Measurements from ENCODE around the gene CFB.

The CFB gene

GRCh38 chr6:31965700-31966099, 19.8 kb downstream of the CFB start:
- Histone ChIP-seq H3K4me1 (ENCODE audit: control extremely low read depth in 1 of 4, control insufficient read depth in 4 of 4, insufficient read depth in 4 of 4, low read length in 3 of 4) (peaks cover 0 to 5% (median 4%) of the 10 kb centered on the region in 4 experiments), H3K4me3 (ENCODE audit: control insufficient read depth in 1 of 7, extremely low read depth in 1 of 7, insufficient read depth in 4 of 7, low read depth in 2 of 7, low read length in 6 of 7) (no peak overlapping the region), H3K27ac (ENCODE audit: insufficient read depth in 1 of 2, low read depth in 1 of 2, low read length in 2 of 2, poor library complexity in 1 of 2, severe bottlenecking in 2 of 2) (no peak overlapping the region), H3K9me3 (ENCODE audit: control extremely low read depth in 1 of 5, control insufficient read depth in 4 of 5, insufficient read depth in 2 of 5, low read depth in 1 of 5, low read length in 4 of 5) (no peaks in the 10 kb centered on the region), H3K27me3 (replicated peaks in 2 of 5; ENCODE audit: control insufficient read depth in 4 of 5, insufficient read depth in 5 of 5, low read length in 4 of 5) (no peaks in the 10 kb centered on the region), H3K36me3 (ENCODE audit: control insufficient read depth in 4 of 4, insufficient read depth in 4 of 4, low read length in 3 of 4) (peaks cover 19 to 96% (median 84%) of the 10 kb centered on the region in 4 experiments)
- CTCF ChIA-PET = interaction anchor here (2.4 kb wide), 1 partner anchor 14 kb away, joined by 7 read pairs; no protein-coding TSS in a partner anchor
- 97% methylated on average over 13 of the region's 13 CpGs for WGBS (ENCODE audit: insufficient coverage)
- no peak for DNase-seq
- POLR2A ChIA-PET = no interaction called here

GRCh38 chr6:31966506-31966905, 20.6 kb downstream of the CFB start:
- Histone ChIP-seq H3K4me1 (ENCODE audit: control extremely low read depth in 1 of 4, control insufficient read depth in 4 of 4, insufficient read depth in 4 of 4, low read length in 3 of 4) (peaks cover 1 to 13% (median 12%) of the 10 kb centered on the region in 4 experiments), H3K4me3 (ENCODE audit: control insufficient read depth in 1 of 7, extremely low read depth in 1 of 7, insufficient read depth in 4 of 7, low read depth in 2 of 7, low read length in 6 of 7) (no peak overlapping the region), H3K27ac (ENCODE audit: insufficient read depth in 1 of 2, low read depth in 1 of 2, low read length in 2 of 2, poor library complexity in 1 of 2, severe bottlenecking in 2 of 2) (no peak overlapping the region), H3K27me3 (replicated peaks in 2 of 5; ENCODE audit: control insufficient read depth in 4 of 5, insufficient read depth in 5 of 5, low read length in 4 of 5) (no peaks in the 10 kb centered on the region), H3K9me3 (ENCODE audit: control extremely low read depth in 1 of 5, control insufficient read depth in 4 of 5, insufficient read depth in 2 of 5, low read depth in 1 of 5, low read length in 4 of 5) (no peaks in the 10 kb centered on the region), H3K36me3 (ENCODE audit: control insufficient read depth in 4 of 4, insufficient read depth in 4 of 4, low read length in 3 of 4) (peaks cover 18 to 90% (median 76%) of the 10 kb centered on the region in 4 experiments)
- 100% methylated on average over 4 of the region's 7 CpGs for WGBS (ENCODE audit: insufficient coverage)
- POLR2A ChIA-PET = no interaction called here
- CTCF ChIA-PET = interaction anchor here (2.4 kb wide), 1 partner anchor 14 kb away, joined by 7 read pairs; no protein-coding TSS in a partner anchor
- DNase-seq = no peak

- ChIA-PET CTCF (no interaction called here), POLR2A (interaction anchor here (0.6 kb wide), 1 partner anchor 244 kb away, joined by 3 read pairs; the partner anchor contains the start of gene MPIG6B)
- H3K4me1 ChIP-seq (ENCODE audit: control extremely low read depth in 1 of 4, control insufficient read depth in 4 of 4, insufficient read depth in 4 of 4, low read length in 3 of 4) = peaks cover 3 to 15% (median 14%) of the 10 kb centered on the region in 4 experiments
- H3K36me3 ChIP-seq (ENCODE audit: control insufficient read depth in 4 of 4, insufficient read depth in 4 of 4, low read length in 3 of 4) = peaks cover 16 to 83% (median 68%) of the 10 kb centered on the region in 4 experiments
- H3K9me3 ChIP-seq (ENCODE audit: control extremely low read depth in 1 of 5, control insufficient read depth in 4 of 5, insufficient read depth in 2 of 5, low read depth in 1 of 5, low read length in 4 of 5) = no peaks in the 10 kb centered on the region
- H3K4me3 ChIP-seq (ENCODE audit: control insufficient read depth in 1 of 7, extremely low read depth in 1 of 7, insufficient read depth in 4 of 7, low read depth in 2 of 7, low read length in 6 of 7) = no peak overlapping the region
- DNase-seq = no peak
- no peak overlapping the region for H3K27ac ChIP-seq (ENCODE audit: insufficient read depth in 1 of 2, low read depth in 1 of 2, low read length in 2 of 2, poor library complexity in 1 of 2, severe bottlenecking in 2 of 2)
- no peaks in the 10 kb centered on the region for H3K27me3 ChIP-seq (replicated peaks in 2 of 5; ENCODE audit: control insufficient read depth in 4 of 5, insufficient read depth in 5 of 5, low read length in 4 of 5)
- 95% methylated on average over 10 of the region's 10 CpGs for WGBS (ENCODE audit: insufficient coverage)
Observed at GRCh38 chr6:31966997-31967925, 21.4 kb downstream of the CFB start.

- CTCF ChIA-PET = no interaction called here
Observed at GRCh38 chr6:31967926-31968320, 22.0 kb downstream of the CFB start.

GRCh38 chr6:31968326-31968725, 22.4 kb downstream of the CFB start:
- CTCF ChIA-PET = no interaction called here
- Histone ChIP-seq H3K4me1 (ENCODE audit: control extremely low read depth in 1 of 4, control insufficient read depth in 4 of 4, insufficient read depth in 4 of 4, low read length in 3 of 4) (peaks cover 3 to 24% (median 23%) of the 10 kb centered on the region in 4 experiments), H3K9me3 (ENCODE audit: control extremely low read depth in 1 of 5, control insufficient read depth in 4 of 5, insufficient read depth in 2 of 5, low read depth in 1 of 5, low read length in 4 of 5) (no peaks in the 10 kb centered on the region), H3K4me3 (ENCODE audit: control insufficient read depth in 1 of 7, extremely low read depth in 1 of 7, insufficient read depth in 4 of 7, low read depth in 2 of 7, low read length in 6 of 7) (no peak overlapping the region), H3K36me3 (ENCODE audit: control insufficient read depth in 4 of 4, insufficient read depth in 4 of 4, low read length in 3 of 4) (peaks cover 15 to 72% (median 60%) of the 10 kb centered on the region in 4 experiments), H3K27me3 (replicated peaks in 2 of 5; ENCODE audit: control insufficient read depth in 4 of 5, insufficient read depth in 5 of 5, low read length in 4 of 5) (no peaks in the 10 kb centered on the region), H3K27ac (ENCODE audit: insufficient read depth in 1 of 2, low read depth in 1 of 2, low read length in 2 of 2, poor library complexity in 1 of 2, severe bottlenecking in 2 of 2) (no peak overlapping the region)
- DNase-seq = no peak
- WGBS (ENCODE audit: insufficient coverage) = 95% methylated on average over 4 of the region's 11 CpGs
- POLR2A ChIA-PET = no interaction called here

More at GRCh38 chr6:31967926-31968320, 22.0 kb downstream of the CFB start:
- Histone ChIP-seq H3K27ac (ENCODE audit: insufficient read depth in 1 of 2, low read depth in 1 of 2, low read length in 2 of 2, poor library complexity in 1 of 2, severe bottlenecking in 2 of 2) (no peak overlapping the region), H3K4me1 (ENCODE audit: control extremely low read depth in 1 of 4, control insufficient read depth in 4 of 4, insufficient read depth in 4 of 4, low read length in 3 of 4) (peaks cover 3 to 20% (median 19%) of the 10 kb centered on the region in 4 experiments), H3K36me3 (ENCODE audit: control insufficient read depth in 4 of 4, insufficient read depth in 4 of 4, low read length in 3 of 4) (peaks cover 16 to 76% (median 64%) of the 10 kb centered on the region in 4 experiments), H3K9me3 (ENCODE audit: control extremely low read depth in 1 of 5, control insufficient read depth in 4 of 5, insufficient read depth in 2 of 5, low read depth in 1 of 5, low read length in 4 of 5) (no peaks in the 10 kb centered on the region), H3K4me3 (ENCODE audit: control insufficient read depth in 1 of 7, extremely low read depth in 1 of 7, insufficient read depth in 4 of 7, low read depth in 2 of 7, low read length in 6 of 7) (no peak overlapping the region), H3K27me3 (replicated peaks in 2 of 5; ENCODE audit: control insufficient read depth in 4 of 5, insufficient read depth in 5 of 5, low read length in 4 of 5) (no peaks in the 10 kb centered on the region)
- DNase-seq = no peak
- POLR2A ChIA-PET = no interaction called here
- WGBS (ENCODE audit: insufficient coverage) = 100% methylated on average over 2 of the region's 3 CpGs

- no peak for DNase-seq
- H3K9me3 ChIP-seq (ENCODE audit: control extremely low read depth in 1 of 5, control insufficient read depth in 4 of 5, insufficient read depth in 2 of 5, low read depth in 1 of 5, low read length in 4 of 5) = no peaks in the 10 kb centered on the region
- no peak overlapping the region for H3K4me3 ChIP-seq (ENCODE audit: control insufficient read depth in 1 of 7, extremely low read depth in 1 of 7, insufficient read depth in 4 of 7, low read depth in 2 of 7, low read length in 6 of 7)
- peak overlapping the region in 1 of 2 experiments; percentile 35 for H3K27ac ChIP-seq (ENCODE audit: insufficient read depth in 1 of 2, low read depth in 1 of 2, low read length in 2 of 2, poor library complexity in 1 of 2, severe bottlenecking in 2 of 2)
- ChIA-PET CTCF (interaction anchor here (1.6 to 6.2 kb wide), 2 partner anchors 10 to 78 kb away, joined by 4 to 37 read pairs; partner anchors contain the start of genes NELFE and SKIC2), POLR2A (no interaction called here)
- peaks cover 9 to 65% (median 53%) of the 10 kb centered on the region in 4 experiments for H3K36me3 ChIP-seq (ENCODE audit: control insufficient read depth in 4 of 4, insufficient read depth in 4 of 4, low read length in 3 of 4)
- peaks cover 3 to 27% (median 23%) of the 10 kb centered on the region in 4 experiments for H3K4me1 ChIP-seq (ENCODE audit: control extremely low read depth in 1 of 4, control insufficient read depth in 4 of 4, insufficient read depth in 4 of 4, low read length in 3 of 4)
- WGBS (ENCODE audit: insufficient coverage) = 95% methylated on average over 14 of the region's 23 CpGs
- no peaks in the 10 kb centered on the region for H3K27me3 ChIP-seq (replicated peaks in 2 of 5; ENCODE audit: control insufficient read depth in 4 of 5, insufficient read depth in 5 of 5, low read length in 4 of 5)
Observed at GRCh38 chr6:31968791-31969711, 23.2 kb downstream of the CFB start.
